ENCODE results near the gene XPO4. TPM values are rescaled to one million over a fixed set of nuclear protein-coding genes. Genes with fewer than 3 reads are reported as not detected.
"Not testable (repeated sequence)": the region's sequence is repeated elsewhere in the genome, so short reads cannot be mapped to it uniquely, and the experiment has no call there.

The XPO4 gene
- total RNA-seq, 2 donors from 2014 or later, result 19.3 to 24.8 TPM

- no peaks in the 10 kb centered on the region for H3K27me3 ChIP-seq (replicated peaks; ENCODE audit: insufficient read depth)
- H3K27ac ChIP-seq, result peak overlapping the region; percentile 93 to 95
- no peaks in the 10 kb centered on the region for H3K9me3 ChIP-seq
- H3K4me1 ChIP-seq (ENCODE audit: control insufficient read depth in 1 of 2, low read depth in 2 of 2), result peaks cover 5 to 16% of the 10 kb centered on the region in 2 donors
- ATAC-seq (ENCODE audit: insufficient number of reproducible peaks, low FRiP score, low read depth), result peak; percentile 10
- H3K4me3 ChIP-seq, result peak overlapping the region; percentile 100
- TF ChIP-seq CTCF (IDR thresholded peaks at IDR 0.05), result no peak
- no peak for DNase-seq (ENCODE audit: low spot score)
- no peaks in the 10 kb centered on the region for H3K36me3 ChIP-seq
Observed at GRCh38 chr13:20903164-20903475, 574 bp upstream of the XPO4 start.

GRCh38 chr13:20901668-20902437 lies 693 bp downstream of the XPO4 start:
- no peak for TF ChIP-seq CTCF (IDR thresholded peaks at IDR 0.05)
- DNase-seq (ENCODE audit: low spot score) (no peak), ATAC-seq (ENCODE audit: insufficient number of reproducible peaks, low FRiP score, low read depth) (peak; percentile 10)
- Histone ChIP-seq H3K27me3 (replicated peaks; ENCODE audit: insufficient read depth) (no peaks in the 10 kb centered on the region), H3K4me3 (peak overlapping the region; percentile 100), H3K9me3 (no peaks in the 10 kb centered on the region), H3K36me3 (no peaks in the 10 kb centered on the region), H3K4me1 (ENCODE audit: control insufficient read depth in 1 of 2, low read depth in 2 of 2) (peaks cover 5 to 16% of the 10 kb centered on the region in 2 donors), H3K27ac (peak overlapping the region; percentile 93 to 95)

- no peak for DNase-seq (ENCODE audit: low spot score)
- Histone ChIP-seq H3K4me1 (ENCODE audit: control insufficient read depth in 1 of 2, low read depth in 2 of 2) (no peaks in the 10 kb centered on the region), H3K27ac (no peak overlapping the region), H3K27me3 (replicated peaks; ENCODE audit: insufficient read depth) (no peaks in the 10 kb centered on the region), H3K4me3 (no peak overlapping the region), H3K9me3 (no peaks in the 10 kb centered on the region), H3K36me3 (no peaks in the 10 kb centered on the region)
- ATAC-seq (ENCODE audit: insufficient number of reproducible peaks, low FRiP score, low read depth), result no peak
- no peak for TF ChIP-seq CTCF (IDR thresholded peaks at IDR 0.05)
Observed at GRCh38 chr13:20894245-20894644, 8.3 kb downstream of the XPO4 start.

- no peak for TF ChIP-seq CTCF (IDR thresholded peaks at IDR 0.05)
- DNase-seq (ENCODE audit: low spot score) (no peak), ATAC-seq (ENCODE audit: insufficient number of reproducible peaks, low FRiP score, low read depth) (no peak)
- Histone ChIP-seq H3K4me3 (no peak overlapping the region), H3K9me3 (no peaks in the 10 kb centered on the region), H3K4me1 (ENCODE audit: control insufficient read depth in 1 of 2, low read depth in 2 of 2) (no peaks in the 10 kb centered on the region), H3K27ac (no peak overlapping the region), H3K27me3 (replicated peaks; ENCODE audit: insufficient read depth) (no peaks in the 10 kb centered on the region), H3K36me3 (no peaks in the 10 kb centered on the region)
Observed at GRCh38 chr13:20891768-20892167, 10.8 kb downstream of the XPO4 start.

- Histone ChIP-seq H3K27ac (no peak overlapping the region), H3K27me3 (replicated peaks; ENCODE audit: insufficient read depth) (no peaks in the 10 kb centered on the region), H3K36me3 (no peaks in the 10 kb centered on the region), H3K4me1 (ENCODE audit: control insufficient read depth in 1 of 2, low read depth in 2 of 2) (no peaks in the 10 kb centered on the region), H3K9me3 (no peaks in the 10 kb centered on the region), H3K4me3 (no peak overlapping the region)
- DNase-seq (ENCODE audit: low spot score) (no peak), ATAC-seq (ENCODE audit: insufficient number of reproducible peaks, low FRiP score, low read depth) (no peak)
- TF ChIP-seq CTCF (IDR thresholded peaks at IDR 0.05), result no peak
Observed at GRCh38 chr13:20891034-20891433, 11.5 kb downstream of the XPO4 start.

- not testable (repeated sequence) for H3K36me3 ChIP-seq; DNase-seq (ENCODE audit: low spot score); ATAC-seq (ENCODE audit: insufficient number of reproducible peaks, low FRiP score, low read depth); H3K4me1 ChIP-seq (ENCODE audit: control insufficient read depth in 1 of 2, low read depth in 2 of 2); H3K4me3 ChIP-seq; H3K27ac ChIP-seq; H3K9me3 ChIP-seq; H3K27me3 ChIP-seq (replicated peaks; ENCODE audit: insufficient read depth)
Observed at GRCh38 chr13:20890540-20890939, 12.0 kb downstream of the XPO4 start.
